Cardiac muscle cell (in vitro differentiated cells and primary cell): Measurements from ENCODE around the gene SMG5. TPM values are rescaled to one million over a fixed set of nuclear protein-coding genes. Genes with fewer than 3 reads are reported as not detected.
A peak's percentile ranks its signal among the peaks of the same experiment; 100 is the strongest.
"Not testable (repeated sequence)": the region's sequence is repeated elsewhere in the genome, so short reads cannot be mapped to it uniquely, and the experiment has no call there.

ENCODE experiments used
- DNase-seq, 2 donors: peaks; one replicate each; pipeline versions ENCODE4 v3.0.0 to v3.0.0-alpha.2; 2010 to 2017; ENCODE audit warnings: low read depth in 1 of 2, low spot score in 1 of 2
- H3K27ac ChIP-seq: fragments of 200-600 bp; sonication (generic); 2 replicates; pipeline ENCODE4 v1.5.1; 2016
- H3K27me3 ChIP-seq: fragments of 200-600 bp; sonication (generic); 2 replicates; pipeline ENCODE4 v1.6.0; 2016; ENCODE audit warnings: control low read depth
- H3K36me3 ChIP-seq: fragments of 200-600 bp; sonication (generic); 2 replicates; pipeline ENCODE4 v1.5.1; 2016; ENCODE audit warnings: control low read depth
- H3K4me1 ChIP-seq: fragments of 200-600 bp; sonication (generic); 2 replicates; pipeline ENCODE4 v1.8.1; 2017; ENCODE audit warnings: low read depth, mild to moderate bottlenecking, mixed run types
- H3K4me3 ChIP-seq: fragments of 200-600 bp; sonication (generic); 2 replicates; pipeline ENCODE4 v1.5.1; 2016; ENCODE audit warnings: mild to moderate bottlenecking
- H3K9me3 ChIP-seq: fragments of 200-600 bp; sonication (generic); 2 replicates; pipeline ENCODE4 v1.5.1; 2017; ENCODE audit warnings: low read depth, mild to moderate bottlenecking, control low read depth
- polyA plus RNA-seq: library from polyadenylated mRNA; unstranded; fragments of >200 nt; fragmentation: Nextera tagmentation; extraction: Ambion mirVana; gene quantifications from 2 replicates; pipeline ENCODE4 v1.2.1, GENCODE V29; 2016
- total RNA-seq: library from RNA; depleted of rRNA; stranded (reverse); fragments of >200 nt; gene quantifications from 2 replicates; pipeline ENCODE4 v1.2.3, GENCODE V29; 2016
- TF ChIP-seq, protein P1 (sequence below): IDR thresholded peaks from 2 replicates; pipeline ENCODE4 v1.5.1; 2012; ENCODE audit warnings: low read depth, mild to moderate bottlenecking, low read length

SMG5 gene
- total and polyA plus RNA-seq, 2 experiments from 2014 or later = 95.5 to 110 TPM

DNA sequence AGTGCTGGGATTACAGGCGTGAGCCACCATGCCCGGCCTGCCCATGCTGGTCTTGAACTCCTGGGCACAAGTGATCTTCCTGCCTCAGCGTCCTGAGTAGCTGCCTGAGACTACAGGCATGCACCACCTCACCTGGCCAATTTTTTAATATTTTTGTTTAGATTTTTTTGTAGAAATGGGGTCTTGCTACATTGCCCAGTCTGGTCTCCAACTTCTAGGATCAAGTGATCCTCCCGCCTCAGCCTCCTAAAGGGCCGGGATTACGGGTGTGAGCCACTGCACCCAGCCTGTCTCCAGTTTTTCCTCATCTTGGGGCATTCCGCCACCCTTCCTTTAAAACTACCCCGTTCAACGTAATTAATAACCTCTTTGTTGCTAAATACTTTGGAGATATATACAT is 62.4 kb downstream of the SMG5 start:
- TF ChIP-seq, protein P1, sequence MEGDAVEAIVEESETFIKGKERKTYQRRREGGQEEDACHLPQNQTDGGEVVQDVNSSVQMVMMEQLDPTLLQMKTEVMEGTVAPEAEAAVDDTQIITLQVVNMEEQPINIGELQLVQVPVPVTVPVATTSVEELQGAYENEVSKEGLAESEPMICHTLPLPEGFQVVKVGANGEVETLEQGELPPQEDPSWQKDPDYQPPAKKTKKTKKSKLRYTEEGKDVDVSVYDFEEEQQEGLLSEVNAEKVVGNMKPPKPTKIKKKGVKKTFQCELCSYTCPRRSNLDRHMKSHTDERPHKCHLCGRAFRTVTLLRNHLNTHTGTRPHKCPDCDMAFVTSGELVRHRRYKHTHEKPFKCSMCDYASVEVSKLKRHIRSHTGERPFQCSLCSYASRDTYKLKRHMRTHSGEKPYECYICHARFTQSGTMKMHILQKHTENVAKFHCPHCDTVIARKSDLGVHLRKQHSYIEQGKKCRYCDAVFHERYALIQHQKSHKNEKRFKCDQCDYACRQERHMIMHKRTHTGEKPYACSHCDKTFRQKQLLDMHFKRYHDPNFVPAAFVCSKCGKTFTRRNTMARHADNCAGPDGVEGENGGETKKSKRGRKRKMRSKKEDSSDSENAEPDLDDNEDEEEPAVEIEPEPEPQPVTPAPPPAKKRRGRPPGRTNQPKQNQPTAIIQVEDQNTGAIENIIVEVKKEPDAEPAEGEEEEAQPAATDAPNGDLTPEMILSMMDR = no peak
- no peak for DNase-seq
- no peaks in the 10 kb centered on the region for H3K27me3 ChIP-seq

DNA sequence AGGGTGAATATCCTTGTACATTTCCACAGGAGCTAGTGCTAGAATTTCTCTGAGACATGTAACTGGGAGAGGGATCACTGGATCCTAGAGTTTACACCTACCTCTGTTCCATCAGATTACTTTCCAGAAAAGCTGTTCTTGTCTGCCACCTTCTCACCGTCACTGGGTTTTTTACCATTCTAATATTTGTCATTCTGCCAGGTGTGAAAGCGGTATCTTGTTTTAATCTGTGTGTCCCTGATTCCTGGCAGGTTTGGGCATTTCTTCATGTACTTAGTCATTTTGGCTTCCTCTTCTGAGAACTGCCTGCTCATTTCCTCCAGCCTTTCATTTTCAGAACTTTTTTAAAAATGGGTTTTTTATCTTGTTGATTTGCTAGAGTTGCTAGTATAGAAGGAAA is 64.8 kb downstream of the SMG5 start:
- Histone ChIP-seq H3K4me3 (no peak overlapping the region), H3K4me1 (no peaks in the 10 kb centered on the region), H3K27me3 (no peaks in the 10 kb centered on the region), H3K9me3 (no peaks in the 10 kb centered on the region), H3K27ac (peak overlapping the region; percentile 28), H3K36me3 (peaks cover 6% of the 10 kb centered on the region)
- peak in 1 of 2 donors; percentile 47 for DNase-seq
- TF ChIP-seq, protein P1 = no peak

More for the DNA sequence above, 62.4 kb downstream of the SMG5 start:
- H3K36me3 ChIP-seq = peaks cover 14% of the 10 kb centered on the region
- no peak overlapping the region for H3K27ac ChIP-seq
- H3K4me3 ChIP-seq = no peak overlapping the region
- H3K4me1 ChIP-seq = no peaks in the 10 kb centered on the region
- H3K9me3 ChIP-seq = no peaks in the 10 kb centered on the region

DNA sequence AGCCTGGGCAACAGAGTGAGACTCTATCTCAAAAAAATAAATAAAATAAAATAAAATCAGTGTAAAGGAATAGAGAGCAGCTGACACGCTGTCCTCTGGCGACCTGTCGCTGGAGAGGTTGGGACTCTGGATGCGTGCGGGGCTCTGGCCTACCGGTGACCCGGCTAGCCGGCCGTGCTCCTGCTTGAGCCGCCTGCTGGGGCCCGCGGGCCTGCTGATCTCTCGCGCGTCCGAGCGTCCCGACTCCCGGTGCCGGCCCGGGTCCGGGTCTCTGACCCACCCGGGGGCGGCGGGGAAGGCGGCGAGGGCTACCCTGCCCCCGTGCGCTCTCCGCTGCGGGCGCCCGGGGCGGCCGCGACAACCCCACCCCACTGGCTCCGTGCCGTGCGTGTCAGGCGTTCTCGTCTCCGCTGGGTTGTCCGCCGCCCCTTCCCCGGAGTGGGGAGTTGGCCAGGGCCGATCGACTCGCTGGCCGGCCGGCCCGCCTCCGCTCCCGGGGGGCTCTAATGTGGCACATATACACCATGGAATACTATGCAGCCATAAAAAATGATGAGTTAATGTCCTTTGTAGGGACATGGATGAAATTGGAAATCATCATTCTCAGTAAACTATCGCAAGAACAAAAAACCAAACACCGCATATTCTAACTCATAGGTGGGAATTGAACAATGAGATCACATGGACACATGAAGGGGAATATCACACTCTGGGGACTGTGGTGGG is 66.1 kb downstream of the SMG5 start:
- not testable (repeated sequence) for H3K36me3 ChIP-seq, H3K9me3 ChIP-seq, H3K4me3 ChIP-seq, H3K4me1 ChIP-seq, DNase-seq, H3K27me3 ChIP-seq, H3K27ac ChIP-seq

DNA sequence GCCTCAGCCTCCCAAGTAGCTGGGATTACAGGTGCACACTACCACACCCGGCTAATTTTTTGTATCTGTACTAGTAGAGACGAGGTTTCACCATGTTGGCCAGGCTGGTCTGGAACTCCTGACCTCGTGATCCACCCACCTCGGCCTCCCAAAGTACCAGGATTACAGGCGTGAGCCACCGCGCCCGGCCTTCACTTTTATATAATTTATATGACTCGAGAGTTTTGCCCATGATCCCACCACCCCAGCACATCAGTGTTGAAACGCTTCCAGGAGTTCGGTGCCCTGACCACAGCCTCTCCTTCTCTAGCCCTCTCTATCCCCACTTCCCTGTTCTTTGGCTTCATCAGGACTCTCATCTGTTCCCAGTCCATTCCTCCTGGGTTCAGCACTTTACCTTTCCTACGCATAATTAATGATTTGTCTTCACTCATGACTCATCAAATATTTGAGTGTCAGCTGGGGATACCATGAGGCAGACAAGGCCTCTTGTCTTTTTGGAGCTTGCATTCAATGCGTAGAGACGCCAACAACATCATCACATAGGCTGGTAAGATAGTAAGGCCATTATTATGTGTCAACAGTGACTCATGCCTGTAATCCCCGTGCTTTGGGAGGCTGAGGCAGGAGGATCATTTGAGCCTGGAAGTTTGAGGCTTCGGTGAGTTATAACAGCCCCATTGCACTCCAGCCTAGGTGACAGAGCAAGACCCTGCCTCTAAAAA is 68.4 kb downstream of the SMG5 start:
- Histone ChIP-seq H3K4me3 (peak overlapping the region; percentile 48), H3K27ac (peak overlapping the region; percentile 98), H3K36me3 (no peaks in the 10 kb centered on the region), H3K4me1 (peaks cover 4% of the 10 kb centered on the region), H3K9me3 (no peaks in the 10 kb centered on the region), H3K27me3 (no peaks in the 10 kb centered on the region)
- TF ChIP-seq, protein P1 = no peak
- DNase-seq = peak in 1 of 2 donors; percentile 50

DNA sequence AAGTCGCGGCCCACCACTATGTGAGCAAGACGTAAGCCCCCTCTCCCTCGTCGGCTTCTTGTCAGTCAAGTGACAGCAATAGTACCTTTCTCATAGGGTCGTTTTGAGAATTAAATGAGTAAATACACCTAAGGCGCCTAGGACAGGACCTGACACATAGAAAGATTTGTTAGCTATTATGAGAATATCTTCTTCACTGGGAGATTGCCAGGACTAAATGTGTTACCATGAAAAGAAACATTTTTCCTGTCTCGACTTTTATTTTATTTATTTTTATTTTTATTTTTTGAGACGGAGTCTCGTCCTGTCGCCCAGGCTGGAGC is 69.0 kb downstream of the SMG5 start:
- Histone ChIP-seq H3K36me3 (no peaks in the 10 kb centered on the region), H3K9me3 (no peaks in the 10 kb centered on the region), H3K4me1 (peaks cover 4% of the 10 kb centered on the region), H3K4me3 (peak overlapping the region; percentile 48), H3K27me3 (no peaks in the 10 kb centered on the region), H3K27ac (peak overlapping the region; percentile 98)
- no peak for DNase-seq
- TF ChIP-seq, protein P1 = no peak
